ENCODE results near the gene TMEM135.

TMEM135 gene

GRCh38 chr11:87356428-87356827 is 318.7 kb downstream of the TMEM135 start:
- Mint-ChIP-seq H3K9me3 (no peaks in the 10 kb centered on the region), H3K27me3 (ENCODE audit: low read depth) (peaks cover 10% of the 10 kb centered on the region), H3K4me3 (no peak overlapping the region), H3K36me3 (ENCODE audit: low read depth) (no peaks in the 10 kb centered on the region), H3K27ac (no peak overlapping the region), H3K4me1 (ENCODE audit: low read depth) (peaks cover 8% of the 10 kb centered on the region)
- DNase-seq (ENCODE audit: low spot score) = no peak

- no peak for DNase-seq (ENCODE audit: low spot score)
- no peak overlapping the region for H3K4me3 Mint-ChIP-seq
- no peaks in the 10 kb centered on the region for H3K36me3 Mint-ChIP-seq (ENCODE audit: low read depth)
- no peaks in the 10 kb centered on the region for H3K27me3 Mint-ChIP-seq (ENCODE audit: low read depth)
- H3K9me3 Mint-ChIP-seq = no peaks in the 10 kb centered on the region
- H3K27ac Mint-ChIP-seq = no peak overlapping the region
- H3K4me1 Mint-ChIP-seq (ENCODE audit: low read depth) = no peaks in the 10 kb centered on the region
These were observed 320.7 kb downstream of the TMEM135 start for GRCh38 chr11:87358461-87358860.

- Mint-ChIP-seq H3K4me1 (ENCODE audit: low read depth) (no peaks in the 10 kb centered on the region), H3K27me3 (ENCODE audit: low read depth) (no peaks in the 10 kb centered on the region), H3K27ac (no peak overlapping the region), H3K9me3 (no peaks in the 10 kb centered on the region), H3K36me3 (ENCODE audit: low read depth) (no peaks in the 10 kb centered on the region), H3K4me3 (no peak overlapping the region)
- DNase-seq (ENCODE audit: low spot score) = no peak
These were observed 321.7 kb downstream of the TMEM135 start for GRCh38 chr11:87359401-87359800.

- Mint-ChIP-seq H3K4me1 (ENCODE audit: low read depth) (no peaks in the 10 kb centered on the region), H3K4me3 (no peak overlapping the region), H3K36me3 (ENCODE audit: low read depth) (no peaks in the 10 kb centered on the region), H3K27ac (no peak overlapping the region), H3K9me3 (no peaks in the 10 kb centered on the region), H3K27me3 (ENCODE audit: low read depth) (no peaks in the 10 kb centered on the region)
- no peak for DNase-seq (ENCODE audit: low spot score)
These were observed 324.2 kb downstream of the TMEM135 start for GRCh38 chr11:87361891-87362290.

GRCh38 chr11:87366346-87366745 is 328.6 kb downstream of the TMEM135 start:
- no peak overlapping the region for H3K27ac Mint-ChIP-seq
- H3K27me3 Mint-ChIP-seq (ENCODE audit: low read depth) = peaks cover 4% of the 10 kb centered on the region
- DNase-seq (ENCODE audit: low spot score) = no peak
- H3K36me3 Mint-ChIP-seq (ENCODE audit: low read depth) = no peaks in the 10 kb centered on the region
- H3K4me1 Mint-ChIP-seq (ENCODE audit: low read depth) = no peaks in the 10 kb centered on the region
- H3K9me3 Mint-ChIP-seq = no peaks in the 10 kb centered on the region
- no peak overlapping the region for H3K4me3 Mint-ChIP-seq

- Mint-ChIP-seq H3K4me1 (ENCODE audit: low read depth) (no peaks in the 10 kb centered on the region), H3K27ac (no peak overlapping the region), H3K9me3 (no peaks in the 10 kb centered on the region), H3K4me3 (no peak overlapping the region), H3K36me3 (ENCODE audit: low read depth) (no peaks in the 10 kb centered on the region), H3K27me3 (ENCODE audit: low read depth) (peaks cover 4% of the 10 kb centered on the region)
- DNase-seq (ENCODE audit: low spot score) = no peak
These were observed 329.1 kb downstream of the TMEM135 start for GRCh38 chr11:87366763-87367405.

GRCh38 chr11:87368151-87368550 is 330.4 kb downstream of the TMEM135 start:
- Mint-ChIP-seq H3K4me3 (no peak overlapping the region), H3K4me1 (ENCODE audit: low read depth) (no peaks in the 10 kb centered on the region), H3K27me3 (ENCODE audit: low read depth) (peaks cover 4% of the 10 kb centered on the region), H3K9me3 (no peaks in the 10 kb centered on the region), H3K36me3 (ENCODE audit: low read depth) (no peaks in the 10 kb centered on the region), H3K27ac (no peak overlapping the region)
- no peak for DNase-seq (ENCODE audit: low spot score)

- Mint-ChIP-seq H3K36me3 (ENCODE audit: low read depth) (no peaks in the 10 kb centered on the region), H3K9me3 (no peaks in the 10 kb centered on the region), H3K4me1 (ENCODE audit: low read depth) (no peaks in the 10 kb centered on the region), H3K4me3 (no peak overlapping the region), H3K27ac (no peak overlapping the region), H3K27me3 (ENCODE audit: low read depth) (peaks cover 6% of the 10 kb centered on the region)
- DNase-seq (ENCODE audit: low spot score) = no peak
These were observed 331.2 kb downstream of the TMEM135 start for GRCh38 chr11:87368858-87369480.

- Mint-ChIP-seq H3K4me1 (ENCODE audit: low read depth) (no peaks in the 10 kb centered on the region), H3K27me3 (ENCODE audit: low read depth) (peaks cover 6% of the 10 kb centered on the region), H3K4me3 (no peak overlapping the region), H3K27ac (no peak overlapping the region), H3K36me3 (ENCODE audit: low read depth) (no peaks in the 10 kb centered on the region), H3K9me3 (no peaks in the 10 kb centered on the region)
- DNase-seq (ENCODE audit: low spot score) = no peak
These were observed 332.2 kb downstream of the TMEM135 start for GRCh38 chr11:87369888-87370287.

GRCh38 chr11:87372065-87372464 is 334.3 kb downstream of the TMEM135 start:
- H3K4me3 Mint-ChIP-seq = no peak overlapping the region
- no peak overlapping the region for H3K27ac Mint-ChIP-seq
- no peak for DNase-seq (ENCODE audit: low spot score)
- no peaks in the 10 kb centered on the region for H3K36me3 Mint-ChIP-seq (ENCODE audit: low read depth)
- H3K9me3 Mint-ChIP-seq = no peaks in the 10 kb centered on the region
- no peaks in the 10 kb centered on the region for H3K4me1 Mint-ChIP-seq (ENCODE audit: low read depth)
- H3K27me3 Mint-ChIP-seq (ENCODE audit: low read depth) = peaks cover 6% of the 10 kb centered on the region

All from T-helper 2 cell treated with Interferon-gamma antibody and Interleukin-4, amounts not matched to agents 5 μg/mL and 100 μg/mL, for 36 hours (primary cell).